ACC112 (cell line): Measurements from ENCODE around the gene RAPGEF6.

ENCODE experiments used
- H2AFZ ChIP-seq: fragments of 200-600 bp; sonication (generic); one replicate; pipeline ENCODE4 v1.6.0; 2017; ENCODE audit warnings: antibody characterized with exemption, low read length; ENCODE audit not compliant: unreplicated experiment
- H3K27ac ChIP-seq: fragments of 200-600 bp; sonication (generic); 2 replicates; pipeline ENCODE4 v1.5.1; 2014; ENCODE audit warnings: low read depth, mild to moderate bottlenecking, antibody characterized with exemption, low read length, moderate library complexity
- H3K27me3 ChIP-seq: fragments of 200-600 bp; sonication (generic); 2 replicates; pipeline ENCODE4 v1.6.1; 2014; ENCODE audit warnings: mild to moderate bottlenecking, antibody characterized with exemption, low read length, moderate library complexity, mixed read lengths; ENCODE audit not compliant: insufficient read depth
- H3K36me3 ChIP-seq: fragments of 200-600 bp; sonication (generic); 2 replicates; pipeline ENCODE4 v1.6.1; 2016; ENCODE audit warnings: mild to moderate bottlenecking, antibody characterized with exemption, low read length, moderate library complexity, mixed read lengths; ENCODE audit not compliant: insufficient read depth
- H3K4me1 ChIP-seq: fragments of 200-600 bp; sonication (generic); one replicate; pipeline ENCODE4 v1.6.1; 2016; ENCODE audit warnings: low read length, mixed read lengths; ENCODE audit not compliant: insufficient read depth, unreplicated experiment, control insufficient read depth
- H3K4me3 ChIP-seq: fragments of 200-600 bp; sonication (generic); 2 replicates; pipeline ENCODE4 v1.5.1; 2014; ENCODE audit warnings: mild to moderate bottlenecking, low read depth, low read length
- H3K79me2 ChIP-seq: fragments of 200-600 bp; sonication (generic); one replicate; pipeline ENCODE4 v1.6.0; 2016; ENCODE audit warnings: low read length; ENCODE audit not compliant: control insufficient read depth, unreplicated experiment, insufficient read depth

Gene RAPGEF6

GRCh38 chr5:131528682-131529081 lies 106.3 kb downstream of the RAPGEF6 start:
- Histone ChIP-seq H3K36me3 (no peaks in the 10 kb centered on the region), H3K27ac (no peak overlapping the region), H3K4me3 (no peak overlapping the region), H2AFZ (no peak overlapping the region), H3K4me1 (peaks cover 8% of the 10 kb centered on the region), H3K27me3 (no peaks in the 10 kb centered on the region), H3K79me2 (no peaks in the 10 kb centered on the region)

GRCh38 chr5:131525805-131526204 lies 109.2 kb downstream of the RAPGEF6 start:
- Histone ChIP-seq H3K79me2 (no peaks in the 10 kb centered on the region), H3K4me1 (peaks cover 8% of the 10 kb centered on the region)

GRCh38 chr5:131524431-131524830 lies 110.6 kb downstream of the RAPGEF6 start:
- Histone ChIP-seq H3K27ac (no peak overlapping the region), H2AFZ (no peak overlapping the region), H3K36me3 (no peaks in the 10 kb centered on the region), H3K4me3 (no peak overlapping the region), H3K79me2 (no peaks in the 10 kb centered on the region), H3K27me3 (no peaks in the 10 kb centered on the region), H3K4me1 (peaks cover 8% of the 10 kb centered on the region)

More at GRCh38 chr5:131525805-131526204, 109.2 kb downstream of the RAPGEF6 start:
- Histone ChIP-seq H3K27ac (no peak overlapping the region), H3K27me3 (no peaks in the 10 kb centered on the region), H3K36me3 (no peaks in the 10 kb centered on the region), H3K4me3 (no peak overlapping the region), H2AFZ (no peak overlapping the region)

- H3K27me3 ChIP-seq, result no peaks in the 10 kb centered on the region
- H3K27ac ChIP-seq, result no peak overlapping the region
- no peaks in the 10 kb centered on the region for H3K79me2 ChIP-seq
- no peak overlapping the region for H2AFZ ChIP-seq
- H3K4me1 ChIP-seq, result peaks cover 8% of the 10 kb centered on the region
- H3K36me3 ChIP-seq, result no peaks in the 10 kb centered on the region
- H3K4me3 ChIP-seq, result no peak overlapping the region
Observed at GRCh38 chr5:131523500-131524185, 111.4 kb downstream of the RAPGEF6 start.

GRCh38 chr5:131521252-131521651 lies 113.8 kb downstream of the RAPGEF6 start:
- no peaks in the 10 kb centered on the region for H3K27me3 ChIP-seq
- H3K79me2 ChIP-seq, result no peaks in the 10 kb centered on the region
- H3K27ac ChIP-seq, result no peak overlapping the region
- no peak overlapping the region for H3K4me3 ChIP-seq
- H3K4me1 ChIP-seq, result peaks cover 8% of the 10 kb centered on the region
- no peaks in the 10 kb centered on the region for H3K36me3 ChIP-seq
- H2AFZ ChIP-seq, result no peak overlapping the region

GRCh38 chr5:131515348-131515747 lies 119.7 kb downstream of the RAPGEF6 start:
- no peak overlapping the region for H2AFZ ChIP-seq
- H3K79me2 ChIP-seq, result no peaks in the 10 kb centered on the region
- H3K4me1 ChIP-seq, result peaks cover 12% of the 10 kb centered on the region
- H3K4me3 ChIP-seq, result peak overlapping the region; percentile 31; the same call in 1 of the 2 replicates
- no peak overlapping the region for H3K27ac ChIP-seq
- H3K27me3 ChIP-seq, result no peaks in the 10 kb centered on the region
- H3K36me3 ChIP-seq, result no peaks in the 10 kb centered on the region

GRCh38 chr5:131514316-131515283 lies 120.4 kb downstream of the RAPGEF6 start:
- H3K4me3 ChIP-seq, result peak overlapping the region; percentile 31; the same call in 1 of the 2 replicates
- H3K79me2 ChIP-seq, result no peaks in the 10 kb centered on the region
- H3K36me3 ChIP-seq, result no peaks in the 10 kb centered on the region
- peaks cover 12% of the 10 kb centered on the region for H3K4me1 ChIP-seq
- H3K27me3 ChIP-seq, result no peaks in the 10 kb centered on the region
- no peak overlapping the region for H3K27ac ChIP-seq
- no peak overlapping the region for H2AFZ ChIP-seq

GRCh38 chr5:131513780-131514179 lies 121.2 kb downstream of the RAPGEF6 start:
- Histone ChIP-seq H3K27me3 (no peaks in the 10 kb centered on the region), H3K27ac (no peak overlapping the region), H3K79me2 (no peaks in the 10 kb centered on the region), H3K4me3 (no peak overlapping the region), H3K4me1 (peaks cover 12% of the 10 kb centered on the region), H3K36me3 (no peaks in the 10 kb centered on the region), H2AFZ (no peak overlapping the region)

GRCh38 chr5:131511934-131512333 lies 123.1 kb downstream of the RAPGEF6 start:
- Histone ChIP-seq H3K4me1 (peaks cover 12% of the 10 kb centered on the region), H2AFZ (no peak overlapping the region), H3K79me2 (no peaks in the 10 kb centered on the region), H3K27ac (no peak overlapping the region), H3K4me3 (no peak overlapping the region), H3K36me3 (no peaks in the 10 kb centered on the region), H3K27me3 (no peaks in the 10 kb centered on the region)

GRCh38 chr5:131509801-131510200 lies 125.2 kb downstream of the RAPGEF6 start:
- Histone ChIP-seq H3K4me1 (peaks cover 7% of the 10 kb centered on the region), H3K4me3 (no peak overlapping the region), H2AFZ (no peak overlapping the region), H3K36me3 (no peaks in the 10 kb centered on the region), H3K79me2 (no peaks in the 10 kb centered on the region), H3K27me3 (no peaks in the 10 kb centered on the region), H3K27ac (no peak overlapping the region)
